GM12872 (cell line): ENCODE data around the gene HEATR5A.

ENCODE experiments used
- TF ChIP-seq, protein P1 (sequence below): IDR thresholded peaks from 3 replicates; pipeline ENCODE4 v1.5.1; 2011; ENCODE audit warnings: low read depth, mild to moderate bottlenecking, low read length, moderate library complexity; ENCODE audit not compliant: insufficient read depth

Gene HEATR5A

DNA sequence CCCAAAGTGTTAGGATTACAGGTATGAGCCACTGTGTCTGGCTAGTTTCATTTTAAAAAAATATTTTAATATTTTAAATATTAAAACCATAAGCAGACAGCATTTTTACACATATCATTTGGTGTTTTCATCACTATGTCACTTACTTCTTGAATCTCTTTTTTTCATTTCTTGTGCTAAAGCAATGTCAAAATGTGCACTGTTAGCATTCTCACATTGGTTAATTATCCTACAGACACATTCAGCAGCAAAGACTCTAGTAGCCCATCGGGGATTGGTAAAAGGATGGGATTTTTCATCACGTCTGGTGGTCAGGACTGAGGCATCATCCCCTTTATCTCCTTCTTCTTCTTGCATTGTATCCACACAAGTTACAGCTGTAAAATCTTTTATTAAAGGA is 96.9 kb downstream of the HEATR5A start:
- TF ChIP-seq, protein P1, sequence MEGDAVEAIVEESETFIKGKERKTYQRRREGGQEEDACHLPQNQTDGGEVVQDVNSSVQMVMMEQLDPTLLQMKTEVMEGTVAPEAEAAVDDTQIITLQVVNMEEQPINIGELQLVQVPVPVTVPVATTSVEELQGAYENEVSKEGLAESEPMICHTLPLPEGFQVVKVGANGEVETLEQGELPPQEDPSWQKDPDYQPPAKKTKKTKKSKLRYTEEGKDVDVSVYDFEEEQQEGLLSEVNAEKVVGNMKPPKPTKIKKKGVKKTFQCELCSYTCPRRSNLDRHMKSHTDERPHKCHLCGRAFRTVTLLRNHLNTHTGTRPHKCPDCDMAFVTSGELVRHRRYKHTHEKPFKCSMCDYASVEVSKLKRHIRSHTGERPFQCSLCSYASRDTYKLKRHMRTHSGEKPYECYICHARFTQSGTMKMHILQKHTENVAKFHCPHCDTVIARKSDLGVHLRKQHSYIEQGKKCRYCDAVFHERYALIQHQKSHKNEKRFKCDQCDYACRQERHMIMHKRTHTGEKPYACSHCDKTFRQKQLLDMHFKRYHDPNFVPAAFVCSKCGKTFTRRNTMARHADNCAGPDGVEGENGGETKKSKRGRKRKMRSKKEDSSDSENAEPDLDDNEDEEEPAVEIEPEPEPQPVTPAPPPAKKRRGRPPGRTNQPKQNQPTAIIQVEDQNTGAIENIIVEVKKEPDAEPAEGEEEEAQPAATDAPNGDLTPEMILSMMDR: no peak

DNA sequence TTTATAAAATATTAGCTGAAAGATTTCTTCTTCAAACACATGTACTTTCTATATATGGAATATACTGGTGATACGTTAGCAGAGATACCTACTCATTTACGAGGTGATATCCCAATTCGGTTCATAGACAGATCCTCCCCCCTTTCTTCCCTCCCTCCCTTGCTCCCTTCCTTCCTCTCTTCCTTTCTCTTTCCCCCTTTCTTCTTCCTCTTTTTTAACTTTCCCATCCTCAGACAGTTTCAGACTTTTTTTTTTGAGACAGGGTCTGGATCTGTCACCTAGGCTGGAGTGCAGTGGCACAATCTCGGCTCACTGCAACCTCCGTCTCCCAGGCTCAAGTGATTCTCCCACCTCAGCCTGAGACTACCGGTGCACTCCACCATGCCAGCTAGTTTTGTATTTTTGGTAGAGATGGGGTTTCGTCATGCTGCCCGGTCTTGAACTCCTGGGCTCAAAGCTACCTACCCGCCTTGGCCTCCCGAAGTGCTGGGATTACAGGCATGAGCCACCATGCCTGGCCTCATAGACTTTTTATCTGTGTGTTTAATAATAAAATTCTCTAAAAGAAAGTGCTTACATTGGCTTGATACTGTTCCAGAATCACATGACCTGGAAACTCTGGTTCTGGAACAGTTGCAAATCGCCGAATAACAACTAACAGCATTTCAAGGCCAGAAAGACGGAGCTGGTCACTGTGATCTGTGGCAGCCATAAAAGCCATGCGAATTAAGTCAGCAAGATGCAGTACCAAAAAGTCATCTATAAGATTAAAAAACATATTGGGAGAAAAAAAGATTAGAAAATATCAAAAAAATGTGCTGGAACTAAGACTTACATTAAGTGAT is 99.2 kb downstream of the HEATR5A start:
- TF ChIP-seq, protein P1: no peak

DNA sequence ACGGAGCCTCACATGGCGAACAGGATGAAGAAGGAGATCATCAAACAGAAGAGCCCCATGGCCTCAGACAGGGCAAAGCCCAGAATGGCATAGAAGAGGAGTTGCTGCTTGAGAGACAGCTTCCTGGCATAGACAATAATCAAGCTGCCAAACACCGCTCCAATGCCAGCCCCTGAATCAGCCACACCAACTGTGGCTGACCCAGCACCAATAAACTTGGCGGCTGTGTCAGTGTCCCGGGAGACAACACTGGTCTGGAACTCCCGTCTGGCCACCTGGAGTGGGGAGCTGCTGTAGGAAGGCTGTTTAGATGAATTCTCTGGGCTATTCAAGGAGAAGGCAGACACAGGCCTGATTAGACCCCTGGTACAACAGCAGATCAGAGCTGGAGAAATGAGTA is 100.1 kb downstream of the HEATR5A start:
- TF ChIP-seq, protein P1: no peak

- TF ChIP-seq, protein P1: no peak
These were observed 100.6 kb downstream of the HEATR5A start for GRCh38 chr14:31319701-31320100.

- TF ChIP-seq, protein P1: no peak
These were observed 107.4 kb downstream of the HEATR5A start for GRCh38 chr14:31312934-31313333.

- TF ChIP-seq, protein P1: no peak
These were observed 112.7 kb downstream of the HEATR5A start for GRCh38 chr14:31307618-31308017.

DNA sequence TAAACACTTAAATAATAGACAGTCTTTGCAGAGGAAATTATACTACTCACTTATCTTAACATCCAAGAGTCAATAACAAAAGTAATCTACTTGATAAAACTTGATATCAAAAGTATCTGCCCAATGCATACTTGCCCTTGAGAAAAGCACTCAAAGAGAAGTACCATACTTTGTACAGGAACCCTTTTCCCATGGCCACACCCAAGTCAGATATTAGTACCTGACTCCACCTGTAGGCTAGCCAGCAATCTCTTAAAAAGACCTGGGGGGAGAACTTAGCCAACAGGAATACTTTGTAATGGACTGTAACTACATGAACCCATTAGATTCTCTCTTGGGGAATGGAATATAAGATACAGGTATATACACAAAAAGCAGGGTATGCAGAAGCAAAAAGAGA is 113.2 kb downstream of the HEATR5A start:
- TF ChIP-seq, protein P1: no peak
